GM18505 (cell line): Measurements from ENCODE around the gene TBC1D21.

Source experiments
- ATAC-seq: cut with Tn5 transposase; IDR thresholded peaks from one replicate; pipeline ENCODE4 v1.9.1; 2021; ENCODE audit not compliant: unreplicated experiment
- POLR2A ChIP-seq: IDR thresholded peaks from 4 replicates; pipeline ENCODE4 v1.6.1; 2011; ENCODE audit warnings: borderline replicate concordance; ENCODE audit not compliant: insufficient read depth, insufficient read length; ENCODE audit errors: extremely low read depth

TBC1D21 gene

DNA sequence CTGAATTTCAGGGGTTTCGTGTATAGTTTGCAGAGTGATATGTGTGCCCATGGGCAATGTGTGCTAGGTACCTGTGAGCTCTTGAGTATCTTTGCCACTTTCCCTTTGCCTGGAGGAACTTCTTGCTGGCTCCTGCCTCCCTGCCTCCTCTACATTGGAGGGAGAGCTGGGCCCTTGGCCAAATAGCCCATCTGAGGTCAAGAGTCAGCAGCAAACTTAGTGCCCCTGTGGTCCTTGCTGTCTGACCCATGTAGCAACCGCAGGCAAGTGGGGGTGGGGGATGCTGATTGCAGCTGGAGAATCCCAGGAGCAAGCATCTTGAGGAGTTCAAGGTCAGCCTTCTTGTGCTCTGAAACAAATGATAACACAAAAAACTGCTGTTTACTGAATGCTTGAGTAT lies 5.4 kb upstream of the TBC1D21 start:
- ATAC-seq, result no peak

DNA sequence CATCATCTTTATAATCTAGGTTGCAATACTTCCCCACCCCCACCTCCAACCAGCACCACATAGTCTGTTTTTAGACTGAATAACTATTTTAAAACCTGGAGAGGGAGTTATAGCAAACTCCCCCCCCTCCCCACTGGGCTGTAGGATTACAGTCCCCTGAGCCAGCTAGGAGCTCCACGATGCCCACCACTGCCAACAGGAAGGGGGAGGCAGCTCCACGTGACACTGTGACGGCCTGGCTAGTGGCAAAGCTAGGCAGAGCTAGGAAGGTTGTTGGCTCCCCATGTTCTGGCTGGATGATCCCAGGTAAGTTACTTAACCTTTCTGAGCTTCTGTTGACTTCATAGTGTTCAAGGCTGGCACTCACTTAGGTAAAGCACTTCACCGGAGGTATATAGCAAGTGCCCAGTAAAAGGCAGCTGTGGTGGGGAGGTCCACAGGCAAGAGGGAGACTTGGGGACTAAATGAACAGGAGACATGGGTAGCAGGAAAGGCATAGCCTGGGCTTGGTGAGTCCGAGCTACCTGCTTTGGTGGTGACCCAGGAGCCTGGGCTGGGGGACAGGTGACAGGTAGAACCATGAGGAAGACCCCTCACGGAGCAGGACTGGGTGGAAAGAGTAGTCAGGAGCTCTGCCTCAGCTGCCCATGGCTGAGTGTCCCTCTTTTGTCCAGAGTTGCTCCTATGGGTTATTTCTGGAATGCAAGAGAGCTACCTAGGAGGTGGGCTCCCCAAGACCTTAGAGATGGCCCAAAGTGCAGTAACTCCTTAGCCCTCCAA lies 4.0 kb upstream of the TBC1D21 start:
- no peak for TF ChIP-seq POLR2A
- no peak for ATAC-seq

More for the DNA sequence above, 5.4 kb upstream of the TBC1D21 start:
- TF ChIP-seq POLR2A, result no peak

DNA sequence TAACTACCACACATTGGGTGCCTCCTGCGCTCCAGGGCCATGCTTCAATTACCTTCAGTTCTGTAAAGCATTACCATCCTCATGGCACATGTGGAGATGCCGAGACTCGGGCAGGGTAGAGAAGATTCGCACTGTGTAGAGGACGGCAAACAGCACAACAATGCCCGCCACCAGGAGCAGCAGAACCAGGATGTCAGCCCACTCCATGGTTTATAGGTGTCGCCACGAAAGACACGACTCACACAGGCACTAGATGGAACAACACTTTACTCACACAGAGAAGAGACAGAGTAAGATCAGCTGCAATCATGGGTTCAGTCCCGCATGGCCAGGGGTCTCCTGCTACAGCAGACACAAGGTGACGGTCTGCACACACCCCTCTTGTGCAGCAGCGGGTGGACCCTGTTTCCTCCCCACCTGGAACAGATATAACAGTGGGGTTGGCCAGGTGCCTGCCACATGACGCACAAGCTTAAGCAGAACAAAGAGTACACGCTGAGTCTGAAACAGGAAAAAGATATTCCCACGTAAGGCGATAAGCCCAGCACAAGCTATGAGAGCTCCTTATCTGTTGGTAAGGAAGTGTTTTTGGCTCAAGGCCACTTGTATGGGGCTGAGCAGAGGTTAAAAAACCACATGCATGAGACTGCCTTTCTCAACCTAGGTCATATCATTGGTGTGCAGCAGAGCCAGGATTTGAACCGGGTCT lies 2.5 kb upstream of the TBC1D21 start:
- no peak for ATAC-seq
- no peak for TF ChIP-seq POLR2A

DNA sequence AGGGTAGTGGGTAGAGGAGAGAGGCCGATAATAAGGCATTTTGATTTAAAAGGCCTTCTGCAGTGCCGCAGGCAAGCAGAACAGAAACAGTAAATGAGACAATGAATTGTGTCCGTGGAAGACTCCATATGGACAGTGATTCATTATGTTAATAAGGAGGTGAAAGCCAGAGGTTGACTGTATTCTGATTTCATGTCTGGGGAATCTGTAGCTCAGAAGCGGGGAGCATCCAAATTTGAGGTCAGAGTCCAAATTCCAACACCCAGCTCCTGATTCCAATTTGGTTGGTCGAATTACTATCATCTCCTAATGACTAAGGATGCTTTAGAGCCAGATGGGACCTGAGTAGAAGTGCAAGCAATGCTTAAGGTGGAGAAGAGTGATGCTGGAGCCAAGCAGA lies 1.0 kb upstream of the TBC1D21 start:
- no peak for TF ChIP-seq POLR2A
- no peak for ATAC-seq

DNA sequence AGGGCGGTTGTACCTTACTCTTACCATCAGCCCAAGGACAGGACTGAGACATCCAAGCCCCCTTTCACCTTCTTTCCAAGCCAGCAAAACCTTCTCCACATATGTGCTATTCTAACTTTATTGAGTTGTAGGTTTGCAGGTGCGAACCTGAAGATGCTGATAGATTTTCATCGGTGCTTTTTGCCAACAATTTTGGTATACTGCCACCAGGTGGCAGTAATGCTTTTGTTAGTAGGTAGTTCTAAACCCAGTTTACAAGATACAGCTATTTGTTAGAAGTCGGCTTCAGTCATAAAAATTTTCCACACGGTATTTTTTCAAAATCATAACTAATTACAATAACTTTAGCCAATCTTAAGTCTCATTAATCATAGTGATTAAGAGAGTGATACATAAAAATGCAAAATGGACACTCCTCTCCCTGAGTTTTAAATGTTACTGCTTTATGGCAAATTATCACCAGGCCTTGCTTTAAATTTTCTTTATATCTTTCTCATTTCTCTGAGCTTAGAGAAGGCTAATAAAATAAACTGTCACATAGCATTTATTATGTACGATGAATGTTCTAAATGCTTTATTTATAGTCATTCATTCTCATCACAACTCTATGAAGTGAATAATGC lies 636 bp downstream of the TBC1D21 start:
- TF ChIP-seq POLR2A, result no peak
- no peak for ATAC-seq

DNA sequence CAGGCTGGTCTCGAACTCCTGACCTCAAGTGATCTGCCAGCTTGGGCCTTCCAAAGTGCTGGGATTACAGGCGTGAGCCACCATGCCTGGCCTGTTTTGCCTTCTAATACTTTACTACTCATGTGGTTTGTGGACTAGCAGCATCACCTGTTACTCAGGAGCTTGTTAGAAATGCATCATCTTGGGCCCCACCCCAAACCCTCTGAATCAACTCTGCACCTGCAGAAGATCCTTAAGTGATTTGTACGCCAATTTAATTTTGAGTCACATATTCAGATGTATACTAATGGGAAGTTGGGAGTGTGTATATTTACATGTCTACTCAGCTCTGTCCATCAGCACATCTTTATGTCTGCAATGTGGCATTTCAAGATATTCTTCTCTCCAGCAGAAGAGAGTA lies 6.1 kb downstream of the TBC1D21 start:
- no peak for ATAC-seq
- TF ChIP-seq POLR2A, result no peak

DNA sequence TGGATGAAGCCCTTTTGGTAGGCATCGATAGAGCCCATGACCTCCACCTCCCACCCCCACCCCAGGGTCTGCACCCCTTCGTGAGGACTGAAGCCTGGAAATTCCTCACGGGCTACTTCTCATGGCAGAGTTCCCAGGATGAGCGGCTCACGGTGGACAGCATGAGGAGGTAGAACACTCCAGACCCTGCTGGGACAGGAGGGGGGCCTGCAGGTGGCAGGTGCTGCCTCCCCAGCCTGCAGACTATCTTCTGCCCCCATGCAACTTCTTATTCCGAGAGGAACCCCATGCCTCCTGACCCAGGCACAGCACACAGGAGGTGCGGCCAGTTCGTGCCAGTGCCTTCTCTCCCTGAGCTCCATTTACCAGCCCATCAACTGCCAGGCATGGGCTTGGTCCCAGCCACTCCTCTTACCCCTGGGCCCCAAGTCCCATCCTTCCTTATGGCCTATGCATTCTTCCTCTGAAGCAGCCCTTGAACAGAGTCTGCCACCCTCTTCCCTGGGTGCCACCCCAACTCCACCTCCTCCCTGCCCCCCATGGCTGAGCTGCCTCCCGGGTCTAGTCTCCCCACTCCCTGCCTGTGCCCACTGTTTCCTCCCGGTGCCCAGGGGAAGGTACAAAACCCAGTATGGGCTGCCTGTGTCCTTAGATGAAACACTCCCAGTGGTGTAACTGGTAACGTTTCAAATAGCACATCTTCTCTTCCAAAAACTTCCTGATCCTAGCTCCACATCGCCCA lies 8.4 kb downstream of the TBC1D21 start:
- TF ChIP-seq POLR2A, result no peak
- ATAC-seq, result no peak

DNA sequence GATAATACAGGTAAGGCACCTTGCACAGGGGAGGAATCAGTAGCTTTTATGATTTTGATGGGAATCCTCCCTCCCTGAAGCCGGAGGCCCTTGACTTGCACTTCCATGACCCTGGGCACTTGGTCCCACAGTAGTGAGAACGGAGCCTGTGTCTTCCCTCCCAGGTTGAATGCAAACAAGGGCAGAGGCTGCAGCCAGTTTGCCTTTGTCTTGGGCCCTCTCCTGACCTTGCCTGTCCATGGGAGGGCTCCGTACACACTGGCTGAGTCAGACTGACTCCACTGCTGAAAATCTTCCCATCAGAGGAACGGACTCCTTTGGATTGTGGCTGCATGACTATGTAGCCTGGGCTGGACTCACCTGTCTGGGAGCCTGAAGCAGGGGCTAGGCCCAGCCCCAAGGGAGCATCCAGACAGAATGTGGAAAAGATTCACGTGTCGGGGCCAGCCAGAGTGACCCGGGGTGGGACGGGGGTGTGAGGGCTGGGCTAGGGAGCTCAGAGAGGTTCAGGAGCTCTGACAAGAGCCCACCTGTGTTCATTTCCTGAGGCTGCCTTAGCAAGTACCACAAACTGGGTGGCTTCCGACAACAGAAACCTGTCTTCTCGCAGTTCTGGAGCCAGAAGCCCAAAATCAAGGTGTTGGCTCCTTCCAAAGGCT lies 9.5 kb downstream of the TBC1D21 start:
- TF ChIP-seq POLR2A, result no peak
- ATAC-seq, result no peak

DNA sequence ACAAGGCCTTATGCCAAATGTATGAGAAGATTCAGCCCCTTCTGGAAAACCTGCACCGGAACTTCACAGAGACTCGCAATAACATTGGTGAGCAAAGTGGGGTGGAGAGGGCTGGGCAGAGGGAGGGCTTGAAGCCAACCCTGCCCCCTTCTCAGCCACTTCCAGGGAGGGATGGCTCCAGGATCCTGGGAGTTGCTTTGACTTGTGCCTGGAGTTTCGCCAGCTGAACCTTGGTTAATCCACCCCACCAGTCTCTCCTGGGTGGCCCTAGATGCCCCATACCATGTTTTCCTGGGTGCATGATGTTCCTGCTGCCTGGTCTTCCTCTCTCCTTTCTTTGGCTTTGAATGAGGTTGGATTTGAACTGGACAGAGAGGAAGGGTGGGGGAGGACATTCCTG lies 10.8 kb downstream of the TBC1D21 start:
- TF ChIP-seq POLR2A, result no peak
- no peak for ATAC-seq

DNA sequence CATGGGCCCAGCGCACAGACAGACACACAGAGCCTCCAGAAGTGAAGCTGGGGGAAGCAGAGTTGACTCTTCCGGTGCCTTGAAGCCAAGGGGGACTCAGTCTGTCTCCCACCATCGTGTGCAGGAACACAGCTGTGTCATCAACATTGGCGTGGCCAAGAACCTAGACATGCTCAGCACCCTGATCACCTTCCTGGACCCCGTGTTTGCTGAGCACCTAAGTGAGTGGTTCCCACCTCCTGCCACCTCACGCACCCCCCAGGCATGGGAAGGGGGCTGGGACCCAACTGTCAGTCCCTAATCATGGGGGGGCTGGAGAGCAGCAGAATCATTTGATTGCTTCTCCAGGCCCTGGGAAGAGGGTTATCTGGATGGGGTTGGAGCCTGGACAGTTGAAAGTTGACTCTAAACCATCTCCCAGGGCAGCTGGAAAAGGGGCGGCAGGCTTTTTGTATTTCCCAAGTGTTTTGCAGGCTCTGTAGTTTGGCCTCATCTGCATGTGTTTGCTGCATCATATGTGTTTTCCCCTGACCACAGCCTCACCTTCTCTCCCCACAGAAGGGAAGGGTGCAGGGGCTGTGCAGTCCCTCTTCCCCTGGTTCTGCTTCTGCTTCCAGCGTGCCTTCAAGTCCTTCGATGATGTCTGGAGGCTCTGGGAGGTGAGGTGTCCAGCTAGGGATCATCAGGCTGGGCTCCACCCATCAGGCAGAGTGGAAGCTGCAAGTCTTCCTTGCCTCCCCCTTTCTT lies 12.8 kb downstream of the TBC1D21 start:
- ATAC-seq, result no peak
- no peak for TF ChIP-seq POLR2A

DNA sequence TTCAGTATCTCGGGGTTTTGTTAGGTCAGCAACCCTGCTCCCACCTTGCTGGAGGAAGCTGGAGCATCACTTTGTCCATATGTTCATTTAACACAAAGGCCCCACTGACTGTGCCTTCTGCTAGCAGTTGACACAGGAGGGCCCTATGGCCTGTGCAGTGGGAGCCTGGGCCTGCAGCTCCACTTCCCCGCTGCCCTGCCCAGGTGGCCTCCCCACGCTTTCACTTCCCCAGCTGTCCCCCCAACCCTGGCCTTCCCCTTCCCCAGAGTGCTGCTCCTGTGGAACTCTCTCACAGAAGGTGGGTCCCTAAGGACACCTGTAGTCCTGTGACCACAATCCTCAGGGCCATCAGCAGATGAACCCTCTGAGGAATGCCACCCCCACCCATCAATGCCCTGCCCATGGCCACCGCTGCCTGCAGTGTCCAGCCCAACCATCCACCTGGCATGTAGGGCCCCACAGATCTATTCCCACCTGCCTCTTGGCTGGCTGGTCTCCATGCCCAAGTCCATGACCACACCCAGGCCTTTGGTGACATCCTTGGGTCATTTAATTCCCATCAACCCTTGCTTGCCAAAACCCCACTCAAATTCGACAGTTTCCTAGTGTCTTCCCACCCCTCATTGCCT lies 13.5 kb downstream of the TBC1D21 start:
- no peak for ATAC-seq
- TF ChIP-seq POLR2A, result no peak

DNA sequence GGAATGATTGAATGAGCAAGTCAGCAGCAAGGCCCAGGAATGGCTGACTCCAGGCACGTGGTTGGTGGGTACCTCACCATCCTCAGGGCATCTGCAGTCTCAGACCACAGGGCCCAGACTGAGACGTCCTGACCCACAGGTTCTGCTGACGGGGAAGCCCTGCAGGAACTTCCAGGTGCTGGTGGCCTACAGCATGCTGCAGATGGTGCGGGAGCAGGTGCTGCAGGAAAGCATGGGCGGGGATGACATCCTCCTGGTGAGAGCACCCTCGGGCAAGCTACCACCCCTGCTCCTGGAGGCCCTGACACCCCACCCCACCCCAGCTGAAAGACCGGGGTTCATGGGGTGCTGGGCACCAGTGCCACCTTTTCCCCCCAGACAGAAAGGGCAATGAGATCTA lies 14.1 kb downstream of the TBC1D21 start:
- TF ChIP-seq POLR2A, result no peak
- no peak for ATAC-seq
